ENCODE data around the gene SLC10A1.

- no peak for TF ChIP-seq CTCF (IDR thresholded peaks at IDR 0.05; ENCODE audit: low read depth, low read length, missing input control)
- TF ChIP-seq ZBTB33 (IDR thresholded peaks at IDR 0.05): no peak
- no peak for TF ChIP-seq JUND (IDR thresholded peaks at IDR 0.05)
- TF ChIP-seq SP1 (IDR thresholded peaks at IDR 0.05): no peak
- TF ChIP-seq MAX (IDR thresholded peaks at IDR 0.05): no peak
- no peak for TF ChIP-seq ATF3 (IDR thresholded peaks at IDR 0.05)
- no peak for TF ChIP-seq YY1 (IDR thresholded peaks at IDR 0.05)
- TF ChIP-seq HNF4A (conservative IDR thresholded peaks at IDR 0.05): no peak
- no peak for TF ChIP-seq EGR1 (IDR thresholded peaks at IDR 0.05; ENCODE audit: low read depth in 2 of 2)
- TF ChIP-seq REST (IDR thresholded peaks at IDR 0.05): no peak
- TF ChIP-seq TAF1 (conservative IDR thresholded peaks at IDR 0.05): no peak
- no peak for TF ChIP-seq RAD21 (IDR thresholded peaks at IDR 0.05)
- no peak for TF ChIP-seq GABPA (IDR thresholded peaks at IDR 0.05 in 1 of 2, conservative IDR thresholded peaks at IDR 0.05 in 1 of 2)
Measured at GRCh38 chr14:69828879-69829278, 31.8 kb upstream of the SLC10A1 start.
